Stimulated activated CD4-positive, alpha-beta T cell treated with anti-CD3 and anti-CD28 coated beads, TNF-alpha, amount 100 ng/mL, for 4 hours (primary cell): Measurements from ENCODE around the gene MAGI2.

ENCODE experiments used
- DNase-seq, 3 experiments: peaks; one replicate each; pipeline ENCODE4 v3.0.0-alpha.2; 2020; ENCODE audit warnings: low read depth in 3 of 3

The MAGI2 gene

GRCh38 chr7:78226059-78226719 is 1227.3 kb downstream of the MAGI2 start:
- DNase-seq = no peak

GRCh38 chr7:78225534-78225933 is 1227.9 kb downstream of the MAGI2 start:
- DNase-seq = no peak

GRCh38 chr7:78224923-78225322 is 1228.5 kb downstream of the MAGI2 start:
- DNase-seq = no peak

- DNase-seq = no peak
Measured at GRCh38 chr7:78223598-78223997, 1229.9 kb downstream of the MAGI2 start.

GRCh38 chr7:78222001-78222751 is 1231.3 kb downstream of the MAGI2 start:
- DNase-seq = no peak

- no peak for DNase-seq
Measured at GRCh38 chr7:78220754-78221153, 1232.7 kb downstream of the MAGI2 start.

- no peak for DNase-seq
Measured at GRCh38 chr7:78218876-78219275, 1234.6 kb downstream of the MAGI2 start.

- DNase-seq = no peak
Measured at GRCh38 chr7:78218051-78218450, 1235.4 kb downstream of the MAGI2 start.

- DNase-seq = no peak
Measured at GRCh38 chr7:78215199-78215598, 1238.3 kb downstream of the MAGI2 start.

- DNase-seq = no peak
Measured at GRCh38 chr7:78213402-78213801, 1240.1 kb downstream of the MAGI2 start.

GRCh38 chr7:78212476-78213060 is 1240.9 kb downstream of the MAGI2 start:
- no peak for DNase-seq

GRCh38 chr7:78207269-78207668 is 1246.2 kb downstream of the MAGI2 start:
- DNase-seq = no peak

GRCh38 chr7:78206769-78207168 is 1246.7 kb downstream of the MAGI2 start:
- DNase-seq = no peak

- no peak for DNase-seq
Measured at GRCh38 chr7:78203042-78203720, 1250.3 kb downstream of the MAGI2 start.

- no peak for DNase-seq
Measured at GRCh38 chr7:78198756-78199155, 1254.7 kb downstream of the MAGI2 start.

- DNase-seq = no peak
Measured at GRCh38 chr7:78197447-78197846, 1256.0 kb downstream of the MAGI2 start.

- no peak for DNase-seq
Measured at GRCh38 chr7:78195281-78195680, 1258.2 kb downstream of the MAGI2 start.

- no peak for DNase-seq
Measured at GRCh38 chr7:78194611-78195010, 1258.9 kb downstream of the MAGI2 start.

GRCh38 chr7:78191475-78192079 is 1261.9 kb downstream of the MAGI2 start:
- no peak for DNase-seq

GRCh38 chr7:78189762-78190161 is 1263.7 kb downstream of the MAGI2 start:
- no peak for DNase-seq

GRCh38 chr7:78185149-78185745 is 1268.2 kb downstream of the MAGI2 start:
- no peak for DNase-seq

GRCh38 chr7:78184299-78184698 is 1269.2 kb downstream of the MAGI2 start:
- DNase-seq = no peak
